ENCODE results near the gene R3HCC1L. TPM values are rescaled to one million over a fixed set of nuclear protein-coding genes. Genes with fewer than 3 reads are reported as not detected.

The R3HCC1L gene
- total RNA-seq, 3 donors from 2014 or later (not counting 1 experiment from before 2014, with no cell fraction given) = 17.9 to 25.6 (median 23.3) TPM

- no peaks in the 10 kb centered on the region for H3K4me1 ChIP-seq (ENCODE audit: control insufficient read depth, insufficient read depth, low read length)
- DNase-seq = no peak
- H3K36me3 ChIP-seq (ENCODE audit: control insufficient read depth, insufficient read depth, low read length) = peaks cover 15% of the 10 kb centered on the region
- H3K27me3 ChIP-seq (ENCODE audit: control insufficient read depth, insufficient read depth, low read length) = no peaks in the 10 kb centered on the region
- Mint-ChIP-seq H3K36me3 (no peaks in the 10 kb centered on the region), H3K27me3 (ENCODE audit: low read depth in 2 of 2) (no peaks in the 10 kb centered on the region), H3K4me1 (peaks cover 69 to 80% of the 10 kb centered on the region in 2 donors), H3K4me3 (no peak overlapping the region), H3K9me3 (no peaks in the 10 kb centered on the region), H3K27ac (peak overlapping the region in 1 of 2 donors; percentile 60)
- WGBS (ENCODE audit: insufficient coverage) = 69% methylated on average over 3 of the region's 3 CpGs
- H3K4me3 ChIP-seq (ENCODE audit: low read length) = no peak overlapping the region
- H3K27ac ChIP-seq (ENCODE audit: low read length) = no peak overlapping the region
- no peaks in the 10 kb centered on the region for H3K9me3 ChIP-seq (ENCODE audit: control insufficient read depth, insufficient read depth, low read length)
- intact Hi-C loops (cut with micrococcal nuclease) = no loop called here
- TF ChIP-seq CTCF (IDR thresholded peaks at IDR 0.05) = no peak
- ATAC-seq = no peak
These were observed 34.3 kb downstream of the R3HCC1L start for GRCh38 chr10:98168766-98169165.

- peaks cover 9% of the 10 kb centered on the region for H3K36me3 ChIP-seq (ENCODE audit: control insufficient read depth, insufficient read depth, low read length)
- Mint-ChIP-seq H3K36me3 (no peaks in the 10 kb centered on the region), H3K27me3 (ENCODE audit: low read depth in 2 of 2) (no peaks in the 10 kb centered on the region), H3K27ac (no peak overlapping the region), H3K4me3 (no peak overlapping the region), H3K9me3 (no peaks in the 10 kb centered on the region), H3K4me1 (peaks cover 62 to 76% of the 10 kb centered on the region in 2 donors)
- no peak overlapping the region for H3K4me3 ChIP-seq (ENCODE audit: low read length)
- H3K9me3 ChIP-seq (ENCODE audit: control insufficient read depth, insufficient read depth, low read length) = no peaks in the 10 kb centered on the region
- WGBS (ENCODE audit: insufficient coverage) = no CpG with 5 or more reads among the region's 2 CpGs
- no peak overlapping the region for H3K27ac ChIP-seq (ENCODE audit: low read length)
- intact Hi-C loops (cut with micrococcal nuclease) = no loop called here
- TF ChIP-seq CTCF (IDR thresholded peaks at IDR 0.05) = no peak
- ATAC-seq (no peak), DNase-seq (no peak)
- H3K27me3 ChIP-seq (ENCODE audit: control insufficient read depth, insufficient read depth, low read length) = no peaks in the 10 kb centered on the region
- H3K4me1 ChIP-seq (ENCODE audit: control insufficient read depth, insufficient read depth, low read length) = no peaks in the 10 kb centered on the region
These were observed 34.9 kb downstream of the R3HCC1L start for GRCh38 chr10:98169379-98169778.

GRCh38 chr10:98170249-98171117 lies 36.0 kb downstream of the R3HCC1L start:
- Histone ChIP-seq H3K27ac (ENCODE audit: low read length) (no peak overlapping the region), H3K9me3 (ENCODE audit: control insufficient read depth, insufficient read depth, low read length) (no peaks in the 10 kb centered on the region), H3K4me3 (ENCODE audit: low read length) (no peak overlapping the region), H3K27me3 (ENCODE audit: control insufficient read depth, insufficient read depth, low read length) (no peaks in the 10 kb centered on the region), H3K36me3 (ENCODE audit: control insufficient read depth, insufficient read depth, low read length) (peaks cover 8% of the 10 kb centered on the region), H3K4me1 (ENCODE audit: control insufficient read depth, insufficient read depth, low read length) (no peaks in the 10 kb centered on the region)
- peak overlapping the region in 1 of 2 donors; percentile 54 for H3K27ac Mint-ChIP-seq
- peak; percentile 73 for TF ChIP-seq CTCF (IDR thresholded peaks at IDR 0.05)
- no peaks in the 10 kb centered on the region for H3K27me3 Mint-ChIP-seq (ENCODE audit: low read depth in 2 of 2)
- peak; percentile 53 to 64 (median 61) for ATAC-seq
- H3K4me3 Mint-ChIP-seq = no peak overlapping the region
- intact Hi-C loops (cut with micrococcal nuclease) = no loop called here
- H3K36me3 Mint-ChIP-seq = no peaks in the 10 kb centered on the region
- H3K4me1 Mint-ChIP-seq = peaks cover 59 to 66% of the 10 kb centered on the region in 2 donors
- peak in 1 of 2 donors; percentile 58 for DNase-seq
- whole genome bisulfite sequencing (ENCODE audit: insufficient coverage) = 67% methylated on average over 3 of the region's 3 CpGs
- no peaks in the 10 kb centered on the region for H3K9me3 Mint-ChIP-seq
